HCT116 (cell line): ENCODE data around the gene ELAVL2. TPM values are rescaled to one million over a fixed set of nuclear protein-coding genes. Genes with fewer than 3 reads are reported as not detected.

ENCODE experiments used
- ATAC-seq: fragments of 200-7000 bp; cut with Tn5 transposase; 2 replicates; pipeline ENCODE4 v1.9.1; 2020; ENCODE audit warnings: mild to moderate bottlenecking, moderate library complexity
- BruUV-seq: library from RNA; stranded (reverse); fragments of 400-500 nt; replicated peaks from 2 replicates; lab custom pipeline; 2021; lab: Mats Ljungman, UMichigan
- CTCF ChIA-PET: fragments of 300-600 bp; sonication (Branson Sonifier 250); formaldehyde crosslinking; loops from one replicate; lab custom pipeline; 2021; ENCODE audit warnings: antibody characterized with exemption; lab: Charles Lee
- POLR2A ChIA-PET: fragments of 300-600, 350-600 bp; sonication (Branson Sonifier 250); formaldehyde crosslinking; loops from one replicate; lab custom pipeline; 2021; ENCODE audit warnings: antibody characterized with exemption; lab: Charles Lee
- RAD21 ChIA-PET, 2 experiments: fragments of 300-600 bp; sonication (Branson Sonifier 250); formaldehyde crosslinking; loops; one replicate each; lab custom pipeline; 2023; ENCODE audit warnings: low total read pairs in 2 of 2; ENCODE audit not compliant: uncharacterized antibody in 2 of 2, unreplicated experiment in 2 of 2, low non-redundant PET in 1 of 2; lab: Charles Lee
- DNase-seq: peaks from one replicate; pipeline ENCODE4 v3.0.0-alpha.2; 2010; ENCODE audit warnings: low read depth, low spot score
- H2AFZ ChIP-seq: fragments of 200-600 bp; shearing (Covaris generic), sonication (generic); 2 replicates; pipeline ENCODE4 v1.6.1; 2017; ENCODE audit warnings: low read depth, mixed run types, mixed read lengths, antibody characterized with exemption, low read length; ENCODE audit not compliant: poor library complexity, severe bottlenecking
- H3K27ac ChIP-seq: 2 replicates; pipeline ENCODE4 v1.5.1; 2012; ENCODE audit warnings: low read depth, low read length
- H3K27me3 ChIP-seq: fragments of 200-600 bp; sonication (generic); 2 replicates; pipeline ENCODE4 v1.6.1; 2016; ENCODE audit warnings: mixed run types, low read length, mixed read lengths; ENCODE audit not compliant: insufficient read depth
- H3K36me3 ChIP-seq, 2 experiments: fragments of 200-500 bp in 1 of 2; fragments of 200-600 bp in 1 of 2; sonication (Bioruptor generic) in 1 of 2; sonication (generic) in 1 of 2; 2 replicates each; pipeline versions ENCODE4 v1.5.1 to v1.6.1; 2014 to 2016; ENCODE audit warnings: low read length in 2 of 2, inconsistent platforms in 1 of 2, mixed read lengths in 1 of 2, mixed run types in 1 of 2; ENCODE audit not compliant: insufficient read depth in 2 of 2, control insufficient read depth in 1 of 2
- H3K4me1 ChIP-seq, 2 experiments: fragments of 200-600 bp in 1 of 2; sonication (generic) in 1 of 2; 2 replicates each; pipeline versions ENCODE4 v1.5.1 to v1.6.1; 2012 to 2017; ENCODE audit warnings: low read length in 2 of 2, inconsistent platforms in 1 of 2, mild to moderate bottlenecking in 1 of 2, mixed read lengths in 1 of 2, mixed run types in 1 of 2, moderate library complexity in 1 of 2; ENCODE audit not compliant: insufficient read depth in 2 of 2, control insufficient read depth in 1 of 2
- H3K4me2 ChIP-seq: fragments of 200-600 bp; sonication (generic); 2 replicates; pipeline ENCODE4 v1.6.1; 2017; ENCODE audit warnings: mixed run types, low read length, mixed read lengths
- H3K4me3 ChIP-seq, 2 experiments: fragments of 200-600 bp in 1 of 2; sonication (generic) in 1 of 2; replicated peaks in 1 of 2; 2 replicates each; pipeline ENCODE4 v1.5.1; 2011 to 2016; ENCODE audit warnings: low read length in 2 of 2, control low read depth in 1 of 2, low read depth in 1 of 2, mild to moderate bottlenecking in 1 of 2, mixed read lengths in 1 of 2, mixed run types in 1 of 2
- H3K79me2 ChIP-seq: fragments of 200-600 bp; sonication (generic); 2 replicates; pipeline ENCODE4 v1.6.1; 2017; ENCODE audit warnings: mild to moderate bottlenecking, mixed run types, low read length, moderate library complexity, mixed read lengths; ENCODE audit not compliant: insufficient read depth
- H3K9ac ChIP-seq: fragments of 200-600 bp; sonication (generic); 2 replicates; pipeline ENCODE4 v1.6.1; 2016; ENCODE audit warnings: low read length, mixed read lengths
- H3K9me2 ChIP-seq: fragments of 200-600 bp; sonication (generic), shearing (Covaris generic); 2 replicates; pipeline ENCODE4 v1.6.1; 2017; ENCODE audit warnings: mixed run types, mild to moderate bottlenecking, moderate library complexity; ENCODE audit not compliant: insufficient read depth
- H3K9me3 ChIP-seq, 2 experiments: fragments of 200-500 bp in 1 of 2; fragments of 200-600 bp in 1 of 2; sonication (Bioruptor generic) in 1 of 2; sonication (generic) in 1 of 2; 2 replicates each; pipeline ENCODE4 v1.6.1; 2014 to 2017; ENCODE audit warnings: low read length in 2 of 2, mixed read lengths in 2 of 2, inconsistent platforms in 1 of 2, low read depth in 1 of 2, mild to moderate bottlenecking in 1 of 2, mixed run types in 1 of 2, moderate library complexity in 1 of 2; ENCODE audit not compliant: control insufficient read depth in 1 of 2, insufficient read depth in 1 of 2
- H4K20me1 ChIP-seq: fragments of 200-600 bp; sonication (generic), shearing (Covaris generic); 2 replicates; pipeline ENCODE4 v1.6.1; 2017; ENCODE audit warnings: mixed run types, mild to moderate bottlenecking, moderate library complexity; ENCODE audit not compliant: insufficient read depth
- ATF3 ChIP-seq: IDR thresholded peaks from 2 replicates; pipeline ENCODE4 v1.6.1; 2012
- CEBPB ChIP-seq: IDR thresholded peaks from 2 replicates; pipeline ENCODE4 v1.6.1; 2012; ENCODE audit warnings: low read depth
- EZH2 ChIP-seq: fragments of 200-600 bp; sonication (generic); IDR thresholded peaks from 2 replicates; pipeline ENCODE4 v1.6.1; 2017; ENCODE audit warnings: antibody characterized with exemption, mixed run types
- EZH2phosphoT487 ChIP-seq: fragments of 200-600 bp; IDR thresholded peaks from 2 replicates; pipeline ENCODE4 v1.6.1; 2018; ENCODE audit warnings: antibody characterized with exemption, borderline replicate concordance
- JUND ChIP-seq: IDR thresholded peaks from 2 replicates; pipeline ENCODE4 v1.6.1; 2012
- MAX ChIP-seq: IDR thresholded peaks from 2 replicates; pipeline ENCODE4 v1.6.1; 2012
- POLR2A ChIP-seq: IDR thresholded peaks from 2 replicates; pipeline ENCODE4 v1.7.0; 2011; ENCODE audit warnings: borderline replicate concordance; ENCODE audit not compliant: insufficient read depth, insufficient read length; ENCODE audit errors: extremely low read depth
- POLR2AphosphoS5 ChIP-seq: IDR thresholded peaks from 2 replicates; pipeline ENCODE4 v1.6.1; 2011; ENCODE audit warnings: mild to moderate bottlenecking, low read depth, low read length, moderate library complexity
- RAD21 ChIP-seq: IDR thresholded peaks from 2 replicates; pipeline ENCODE4 v1.6.1; 2012; ENCODE audit warnings: low read depth, mild to moderate bottlenecking
- REST ChIP-seq: IDR thresholded peaks from 2 replicates; pipeline ENCODE4 v1.6.1; 2012; ENCODE audit warnings: low read depth
- SIN3A ChIP-seq: IDR thresholded peaks from 2 replicates; pipeline ENCODE4 v1.6.1; 2012; ENCODE audit warnings: low read depth
- SP1 ChIP-seq: IDR thresholded peaks from 2 replicates; pipeline ENCODE4 v1.6.1; 2012; ENCODE audit warnings: low read depth
- TCF7L2 ChIP-seq: IDR thresholded peaks from 2 replicates; pipeline ENCODE4 v1.7.0; 2011; ENCODE audit warnings: borderline replicate concordance, inconsistent platforms; ENCODE audit not compliant: insufficient read depth, insufficient read length; ENCODE audit errors: extremely low read depth
- YY1 ChIP-seq: IDR thresholded peaks from 2 replicates; pipeline ENCODE4 v1.6.1; 2011; ENCODE audit warnings: low read length, low read depth, moderate library complexity, mild to moderate bottlenecking; ENCODE audit not compliant: insufficient replicate concordance; ENCODE audit errors: extremely low read depth
- ZFX ChIP-seq: fragments of 450-650 bp; IDR thresholded peaks from 2 replicates; pipeline ENCODE4 v1.6.1; 2017
- ZNF274 ChIP-seq: fragments of 200-500 bp; sonication (Bioruptor generic); IDR thresholded peaks from 2 replicates; pipeline ENCODE4 v1.6.1; 2014; ENCODE audit warnings: mild to moderate bottlenecking, low read depth, low read length, inconsistent platforms
- intact Hi-C: fragments of 100-400 bp; cut with micrococcal nuclease; formaldehyde crosslinking; loops from 2 replicates; pipeline ENCODE4 v1.10.0; 2022
- total RNA-seq: library from RNA; stranded (reverse); gene quantifications from one replicate; pipeline ENCODE4 v1.2.1, GENCODE V29; 2021; ENCODE audit not compliant: unreplicated experiment

The ELAVL2 gene
- total RNA-seq, 1 experiment from 2014 or later, result not detected

GRCh38 chr9:23730364-23730763 lies 95.7 kb downstream of the ELAVL2 start:
- RAD21 ChIA-PET, result no interaction called here
- intact Hi-C loops, result no loop called here

More at GRCh38 chr9:23730364-23730763, 95.7 kb downstream of the ELAVL2 start:
- ChIA-PET POLR2A (no interaction called here), CTCF (no interaction called here)
- no peak for TF ChIP-seq RAD21
- TF ChIP-seq ZFX, result no peak
- TF ChIP-seq POLR2AphosphoS5, result no peak
- no peak for TF ChIP-seq YY1
- no peak for TF ChIP-seq REST
- TF ChIP-seq JUND, result no peak
- TF ChIP-seq TCF7L2, result no peak
- TF ChIP-seq SP1, result no peak
- no peak for TF ChIP-seq POLR2A
- TF ChIP-seq SIN3A, result no peak
- no peak for TF ChIP-seq MAX
- no peak for TF ChIP-seq ZNF274
- no peak for TF ChIP-seq ATF3
- TF ChIP-seq EZH2, result no peak
- TF ChIP-seq CEBPB, result no peak
- TF ChIP-seq EZH2phosphoT487, result no peak
- Histone ChIP-seq H3K36me3 (no peaks in the 10 kb centered on the region), H3K9me3 (peaks cover 11 to 33% of the 10 kb centered on the region in 2 experiments; a peak in 2 of 4 replicates), H4K20me1 (no peaks in the 10 kb centered on the region), H3K79me2 (no peaks in the 10 kb centered on the region), H3K9me2 (no peaks in the 10 kb centered on the region), H2AFZ (no peak overlapping the region), H3K27ac (no peak overlapping the region), H3K9ac (no peak overlapping the region), H3K27me3 (no peaks in the 10 kb centered on the region), H3K4me3 (no peak overlapping the region), H3K4me1 (no peaks in the 10 kb centered on the region), H3K4me2 (no peak overlapping the region)
- no TSS peak for BruUV-seq
- ATAC-seq (no peak), DNase-seq (no peak)
